Stimulated activated CD4-positive, alpha-beta T cell treated with anti-CD3 and anti-CD28 coated beads, TNF-alpha, amount 100 ng/mL, for 24 hours (primary cell): ENCODE data around the gene MC2R.

ENCODE experiments used
- DNase-seq, 3 experiments: peaks; one replicate each; pipeline ENCODE4 v3.0.0-alpha.2; 2020; ENCODE audit warnings: low read depth in 3 of 3

MC2R gene

GRCh38 chr18:13915391-13915790 lies at the start of gene MC2R:
Gene MC2R (minus strand): TSS chr18:13915536. CDS start chr18:13885518, 30,018 bp downstream.
- DNase-seq: no peak

GRCh38 chr18:13945811-13946210 lies 30.5 kb upstream of the MC2R start:
- no peak for DNase-seq

- DNase-seq: no peak
Measured at GRCh38 chr18:13943338-13943737, 28.0 kb upstream of the MC2R start.

- DNase-seq: no peak
Measured at GRCh38 chr18:13940326-13940725, 25.0 kb upstream of the MC2R start.

- DNase-seq: no peak
Measured at GRCh38 chr18:13934676-13935075, 19.3 kb upstream of the MC2R start.

- no peak for DNase-seq
Measured at GRCh38 chr18:13934058-13934457, 18.7 kb upstream of the MC2R start.

GRCh38 chr18:13932285-13933025 lies 17.1 kb upstream of the MC2R start:
- no peak for DNase-seq

- DNase-seq: no peak
Measured at GRCh38 chr18:13930964-13931363, 15.6 kb upstream of the MC2R start.

- DNase-seq: no peak
Measured at GRCh38 chr18:13923221-13923620, 7.9 kb upstream of the MC2R start.

- no peak for DNase-seq
Measured at GRCh38 chr18:13918898-13919297, 3.6 kb upstream of the MC2R start.

GRCh38 chr18:13917401-13917800 lies 2.1 kb upstream of the MC2R start:
- no peak for DNase-seq

- no peak for DNase-seq
Measured at GRCh38 chr18:13916559-13916958, 1.2 kb upstream of the MC2R start.

- DNase-seq: no peak
Measured at GRCh38 chr18:13915995-13916431, 677 bp upstream of the MC2R start.

- no peak for DNase-seq
Measured at GRCh38 chr18:13914756-13915155, 580 bp downstream of the MC2R start.

- no peak for DNase-seq
Measured at GRCh38 chr18:13914170-13914569, 1.2 kb downstream of the MC2R start.

GRCh38 chr18:13913205-13913604 lies 2.1 kb downstream of the MC2R start:
- DNase-seq: no peak

GRCh38 chr18:13912601-13913000 lies 2.7 kb downstream of the MC2R start:
- DNase-seq: no peak

- DNase-seq: no peak
Measured at GRCh38 chr18:13910986-13911385, 4.3 kb downstream of the MC2R start.

- DNase-seq: no peak
Measured at GRCh38 chr18:13910501-13910900, 4.8 kb downstream of the MC2R start.

GRCh38 chr18:13909141-13909940 lies 6.0 kb downstream of the MC2R start:
- DNase-seq: no peak

- no peak for DNase-seq
Measured at GRCh38 chr18:13900633-13901032, 14.7 kb downstream of the MC2R start.

GRCh38 chr18:13895505-13896033 lies 19.8 kb downstream of the MC2R start:
- DNase-seq: no peak

- no peak for DNase-seq
Measured at GRCh38 chr18:13894531-13894930, 20.8 kb downstream of the MC2R start.
